A549 (cell line): ENCODE data around the gene WDR17. TPM values are rescaled to one million over a fixed set of nuclear protein-coding genes. Genes with fewer than 3 reads are reported as not detected.

Experiments used
- ATAC-seq, 2 experiments: fragments of 200-7000 bp in 1 of 2; fragments of >200 bp in 1 of 2; cut with Nextera tagmentation in 1 of 2; cut with Tn5 transposase in 1 of 2; 3 replicates each; pipeline versions ENCODE4 v1.8.0 to v1.9.1; 2018 to 2020; ENCODE audit warnings: mild to moderate bottlenecking in 1 of 2, moderate library complexity in 1 of 2
- CTCF ChIA-PET: fragments of 300-600 bp; sonication (Branson Sonifier 250); formaldehyde crosslinking; extraction: SDS; loops from one replicate; lab custom pipeline; 2021; ENCODE audit warnings: antibody characterized with exemption, inconsistent platforms; lab: Yijun Ruan, JAX
- POLR2A ChIA-PET: fragments of 350-600 bp; formaldehyde crosslinking; extraction: SDS; loops from one replicate; lab custom pipeline; 2021; ENCODE audit warnings: antibody characterized with exemption, inconsistent platforms; lab: Yijun Ruan, JAX
- DNase-seq, 2 experiments: peaks; one replicate each; pipeline versions ENCODE4 v3.0.0 to v3.0.0-alpha.2; 2011 to 2016; ENCODE audit warnings: low read depth in 1 of 2, low spot score in 1 of 2
- FAIRE-seq: peaks from 2 replicates; lab custom pipeline; 2011; peaks lifted over from hg19 to GRCh38; lab: Jason Lieb, UNC
- H3K27ac ChIP-seq, 2 experiments: fragments of >200 bp; sonication (Bioruptor Twin); formaldehyde crosslinking; 3 replicates each; pipeline ENCODE4 v1.5.1; 2016 to 2017
- H3K4me1 ChIP-seq: fragments of >200 bp; sonication (Bioruptor Twin); formaldehyde crosslinking; 3 replicates; pipeline ENCODE4 v1.6.1; 2016
- H3K4me2 ChIP-seq: fragments of >200 bp; sonication (Bioruptor Twin); formaldehyde crosslinking; 3 replicates; pipeline ENCODE4 v1.6.1; 2016
- H3K4me3 ChIP-seq: fragments of >200 bp; sonication (Bioruptor Twin); formaldehyde crosslinking; 3 replicates; pipeline ENCODE4 v1.5.1; 2016
- H3K9me3 ChIP-seq: fragments of >200 bp; sonication (Bioruptor Twin); formaldehyde crosslinking; 3 replicates; pipeline ENCODE4 v1.6.1; 2016
- BHLHE40 ChIP-seq: IDR thresholded peaks from 2 replicates; pipeline ENCODE4 v1.6.1; 2012; ENCODE audit warnings: low read depth, low read length, inconsistent platforms
- CBX8 ChIP-seq: fragments of 200-600 bp; sonication (generic); IDR thresholded peaks from 2 replicates; pipeline ENCODE4 v1.6.1; 2016
- EHF ChIP-seq: fragments of 250-450 bp; sonication (Bioruptor Pico); IDR thresholded peaks from 2 replicates; pipeline ENCODE4 v1.5.0; 2020; ENCODE audit warnings: mild to moderate bottlenecking
- FOXS1 ChIP-seq: fragments of 250-450 bp; sonication (Bioruptor Pico); IDR thresholded peaks from 2 replicates; pipeline ENCODE4 v1.5.0; 2020; ENCODE audit warnings: mild to moderate bottlenecking, moderate library complexity
- HOXB5 ChIP-seq: fragments of 250-450 bp; sonication (Bioruptor Pico); IDR thresholded peaks from 2 replicates; pipeline ENCODE4 v1.5.0; 2020; ENCODE audit warnings: mild to moderate bottlenecking, moderate library complexity
- JUN ChIP-seq, 2 experiments: fragments of >200 bp; sonication (Bioruptor Twin); formaldehyde crosslinking; IDR thresholded peaks; 2 replicates in 1 of 2; 3 replicates in 1 of 2; pipeline ENCODE4 v1.6.1; 2016 to 2017
- KDM1A ChIP-seq: fragments of 200-600 bp; sonication (generic); IDR thresholded peaks from 2 replicates; pipeline ENCODE4 v1.6.1; 2016; ENCODE audit warnings: low read depth, mild to moderate bottlenecking
- MAZ ChIP-seq: fragments of 150-350 bp; IDR thresholded peaks from 2 replicates; pipeline ENCODE4 v1.6.1; 2014; ENCODE audit warnings: antibody characterized with exemption, low read depth, low read length, borderline replicate concordance
- RAD21 ChIP-seq, 2 experiments: fragments of >200 bp in 1 of 2; sonication (Bioruptor Twin) in 1 of 2; formaldehyde crosslinking in 1 of 2; IDR thresholded peaks in 1 of 2; conservative IDR thresholded peaks in 1 of 2; 2 replicates in 1 of 2; 3 replicates in 1 of 2; pipeline ENCODE4 v1.6.1; 2012 to 2018; ENCODE audit warnings: inconsistent platforms in 1 of 2
- RARB ChIP-seq: fragments of 250-450 bp; sonication (Bioruptor Pico); IDR thresholded peaks from 2 replicates; pipeline ENCODE4 v1.8.0; 2021; ENCODE audit warnings: mild to moderate bottlenecking, moderate library complexity
- ZC3H11A ChIP-seq: fragments of 450-650 bp; IDR thresholded peaks from 2 replicates; pipeline ENCODE4 v1.6.1; 2014; ENCODE audit warnings: antibody characterized with exemption, mild to moderate bottlenecking
- ZFP36 ChIP-seq: fragments of 450-650 bp; IDR thresholded peaks from 2 replicates; pipeline ENCODE4 v1.6.1; 2014; ENCODE audit warnings: borderline replicate concordance; ENCODE audit not compliant: partially characterized antibody
- WGBS: methylation state at CpG from one replicate; pipeline ENCODE4 v1.1.6; 2017; ENCODE audit errors: missing lambda C conversion rate; 5-methylcytosine and 5-hydroxymethylcytosine counted together
- polyA minus RNA-seq: library from RNA; depleted of rRNA, polyadenylated mRNA; stranded (reverse); fragments of >200 nt; gene quantifications from 2 replicates; pipeline ENCODE4 v1.2.3, GENCODE V29; 2011; rRNA and poly(A)+ RNA removed
- polyA plus RNA-seq, 4 experiments: library from polyadenylated mRNA; depleted of rRNA in 3 of 4; stranded (reverse); fragments of >200 nt; fragmentation: RNase III in 1 of 4; extraction: RNeasy Plus Mini Kit Qiagen cat#74134 plus additional on column Dnase treatment in 1 of 4; gene quantifications; 2 replicates in 3 of 4; 3 replicates in 1 of 4; pipeline ENCODE4 v1.2.3, GENCODE V29; 2011 to 2017
- TF ChIP-seq, protein P1 (sequence below): fragments of 250-450 bp; sonication (Bioruptor Pico); IDR thresholded peaks from 2 replicates; pipeline ENCODE4 v1.5.0; 2020; ENCODE audit warnings: low read depth, mild to moderate bottlenecking, moderate library complexity
- TF ChIP-seq, protein P2 (sequence below): fragments of 450-650 bp; IDR thresholded peaks from 2 replicates; pipeline ENCODE4 v1.6.1; 2014; ENCODE audit warnings: antibody characterized with exemption
- TF ChIP-seq, protein P3 (sequence below): fragments of 200-600 bp; sonication (generic); IDR thresholded peaks from 2 replicates; pipeline ENCODE4 v1.6.1; 2016; ENCODE audit warnings: antibody characterized with exemption, mild to moderate bottlenecking, moderate library complexity
- TF ChIP-seq, protein P4 (sequence below): IDR thresholded peaks from 2 replicates; pipeline ENCODE4 v1.6.1; 2012
- TF ChIP-seq, protein P5 (sequence below): IDR thresholded peaks from 2 replicates; pipeline ENCODE4 v1.6.1; 2012

Gene WDR17
- polyA plus RNA-seq (2011; rRNA removed) (7.5 and 9.0 TPM in 2 replicates), polyA plus RNA-seq (2017; fragmentation: RNase III; extraction: RNeasy Plus Mini Kit Qiagen cat#74134 plus additional on column Dnase treatment) (2.1 to 2.4 TPM (median 2.1 TPM) in 3 replicates), polyA minus RNA-seq (3.8 and 4.8 TPM in 2 replicates)
- 2.0 and 2.9 TPM in 2 replicates for polyA plus RNA-seq (2012; cell fraction: cytosol; rRNA removed)
- 2.1 and 2.3 TPM in 2 replicates for polyA plus RNA-seq (2012; cell fraction: nucleus; rRNA removed)

- ATAC-seq = peak; percentile 100
These were observed at the start of gene WDR17 for GRCh38 chr4:176065435-176066291. TSS of gene WDR17 (plus strand) at chr4:176065841. CDS start at chr4:176111581, 45,740 bp downstream.

DNA sequence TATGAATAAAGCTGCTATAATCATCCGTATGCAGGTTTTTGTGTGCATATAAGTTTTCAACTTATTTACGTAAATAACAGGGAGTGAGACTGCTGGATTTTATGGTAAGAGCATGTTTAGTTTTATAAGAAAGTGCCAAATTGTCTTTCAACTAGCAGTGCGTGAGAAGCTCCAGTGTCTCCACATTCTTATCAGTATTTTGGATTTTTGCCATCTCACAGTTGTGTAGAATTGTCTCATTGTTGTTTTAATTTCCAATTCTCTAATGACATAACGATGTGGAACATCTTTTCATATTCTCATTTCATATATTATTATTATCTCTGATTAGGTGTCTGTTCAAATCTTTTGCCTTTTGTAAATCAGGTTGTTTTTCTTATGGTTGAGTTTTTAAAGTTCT, 49.0 kb upstream of the WDR17 start:
- DNase-seq (no peak), FAIRE-seq (no peak), ATAC-seq (no peak)
- TF ChIP-seq, protein P1, sequence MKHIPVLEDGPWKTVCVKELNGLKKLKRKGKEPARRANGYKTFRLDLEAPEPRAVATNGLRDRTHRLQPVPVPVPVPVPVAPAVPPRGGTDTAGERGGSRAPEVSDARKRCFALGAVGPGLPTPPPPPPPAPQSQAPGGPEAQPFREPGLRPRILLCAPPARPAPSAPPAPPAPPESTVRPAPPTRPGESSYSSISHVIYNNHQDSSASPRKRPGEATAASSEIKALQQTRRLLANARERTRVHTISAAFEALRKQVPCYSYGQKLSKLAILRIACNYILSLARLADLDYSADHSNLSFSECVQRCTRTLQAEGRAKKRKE (CRISPR knock-in tag) = no peak
- CTCF ChIA-PET = no interaction called here
- POLR2A ChIA-PET = no interaction called here
- no peak overlapping the region for H3K27ac ChIP-seq
- H3K4me2 ChIP-seq = no peak overlapping the region
- WGBS = 64% methylated on average over 4 of the region's 4 CpGs
- no peaks in the 10 kb centered on the region for H3K9me3 ChIP-seq
- no peaks in the 10 kb centered on the region for H3K4me1 ChIP-seq
- no peak overlapping the region for H3K4me3 ChIP-seq

More at GRCh38 chr4:176065435-176066291, at the start of gene WDR17:
- H3K9me3 ChIP-seq = no peaks in the 10 kb centered on the region
- TF ChIP-seq, protein P2, sequence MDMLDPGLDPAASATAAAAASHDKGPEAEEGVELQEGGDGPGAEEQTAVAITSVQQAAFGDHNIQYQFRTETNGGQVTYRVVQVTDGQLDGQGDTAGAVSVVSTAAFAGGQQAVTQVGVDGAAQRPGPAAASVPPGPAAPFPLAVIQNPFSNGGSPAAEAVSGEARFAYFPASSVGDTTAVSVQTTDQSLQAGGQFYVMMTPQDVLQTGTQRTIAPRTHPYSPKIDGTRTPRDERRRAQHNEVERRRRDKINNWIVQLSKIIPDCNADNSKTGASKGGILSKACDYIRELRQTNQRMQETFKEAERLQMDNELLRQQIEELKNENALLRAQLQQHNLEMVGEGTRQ = peak; percentile 94
- no peak for TF ChIP-seq RAD21 (conservative IDR thresholded peaks at IDR 0.05 in 1 of 2, IDR thresholded peaks at IDR 0.05 in 1 of 2)
- TF ChIP-seq BHLHE40 = peak; percentile 47; the same call in 1 of the 2 replicates
- TF ChIP-seq MAZ = no peak
- no peak for TF ChIP-seq CBX8
- TF ChIP-seq, protein P3, sequence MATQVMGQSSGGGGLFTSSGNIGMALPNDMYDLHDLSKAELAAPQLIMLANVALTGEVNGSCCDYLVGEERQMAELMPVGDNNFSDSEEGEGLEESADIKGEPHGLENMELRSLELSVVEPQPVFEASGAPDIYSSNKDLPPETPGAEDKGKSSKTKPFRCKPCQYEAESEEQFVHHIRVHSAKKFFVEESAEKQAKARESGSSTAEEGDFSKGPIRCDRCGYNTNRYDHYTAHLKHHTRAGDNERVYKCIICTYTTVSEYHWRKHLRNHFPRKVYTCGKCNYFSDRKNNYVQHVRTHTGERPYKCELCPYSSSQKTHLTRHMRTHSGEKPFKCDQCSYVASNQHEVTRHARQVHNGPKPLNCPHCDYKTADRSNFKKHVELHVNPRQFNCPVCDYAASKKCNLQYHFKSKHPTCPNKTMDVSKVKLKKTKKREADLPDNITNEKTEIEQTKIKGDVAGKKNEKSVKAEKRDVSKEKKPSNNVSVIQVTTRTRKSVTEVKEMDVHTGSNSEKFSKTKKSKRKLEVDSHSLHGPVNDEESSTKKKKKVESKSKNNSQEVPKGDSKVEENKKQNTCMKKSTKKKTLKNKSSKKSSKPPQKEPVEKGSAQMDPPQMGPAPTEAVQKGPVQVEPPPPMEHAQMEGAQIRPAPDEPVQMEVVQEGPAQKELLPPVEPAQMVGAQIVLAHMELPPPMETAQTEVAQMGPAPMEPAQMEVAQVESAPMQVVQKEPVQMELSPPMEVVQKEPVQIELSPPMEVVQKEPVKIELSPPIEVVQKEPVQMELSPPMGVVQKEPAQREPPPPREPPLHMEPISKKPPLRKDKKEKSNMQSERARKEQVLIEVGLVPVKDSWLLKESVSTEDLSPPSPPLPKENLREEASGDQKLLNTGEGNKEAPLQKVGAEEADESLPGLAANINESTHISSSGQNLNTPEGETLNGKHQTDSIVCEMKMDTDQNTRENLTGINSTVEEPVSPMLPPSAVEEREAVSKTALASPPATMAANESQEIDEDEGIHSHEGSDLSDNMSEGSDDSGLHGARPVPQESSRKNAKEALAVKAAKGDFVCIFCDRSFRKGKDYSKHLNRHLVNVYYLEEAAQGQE = peak; percentile 81
- peak in 1 of 2 experiments; percentile 37; a peak in 1 of 5 replicates for TF ChIP-seq JUN (IDR thresholded peaks at IDR 0.05)
- TF ChIP-seq, protein P4, sequence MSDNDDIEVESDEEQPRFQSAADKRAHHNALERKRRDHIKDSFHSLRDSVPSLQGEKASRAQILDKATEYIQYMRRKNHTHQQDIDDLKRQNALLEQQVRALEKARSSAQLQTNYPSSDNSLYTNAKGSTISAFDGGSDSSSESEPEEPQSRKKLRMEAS = peak; percentile 74
- TF ChIP-seq EHF (CRISPR knock-in tag) = no peak
- peaks cover 4% of the 10 kb centered on the region; the same call in 1 of the 3 replicates for H3K4me1 ChIP-seq
- FAIRE-seq (no peak), DNase-seq (peak; percentile 90 to 95)
- POLR2A ChIA-PET = interaction anchor here (0.5 to 0.6 kb wide), 2 partner anchors 26 to 130 kb away, joined by 3 to 5 read pairs; no protein-coding TSS in a partner anchor
- 0% methylated on average over 4 of the region's 55 CpGs for WGBS
- H3K4me3 ChIP-seq = peak within 1 kb of the TSS; percentile 67
- CTCF ChIA-PET = interaction anchor here (0.6 kb wide), 1 partner anchor 31 kb away, joined by 3 read pairs; no protein-coding TSS in a partner anchor
- peak within 1 kb of the TSS; percentile 83 for H3K4me2 ChIP-seq
- peak within 1 kb of the TSS; percentile 63 to 90 for H3K27ac ChIP-seq

- Histone ChIP-seq H3K4me1 (no peaks in the 10 kb centered on the region), H3K27ac (no peak overlapping the region), H3K4me3 (no peak overlapping the region), H3K4me2 (no peak overlapping the region), H3K9me3 (no peaks in the 10 kb centered on the region)
- 44% methylated on average over 5 of the region's 5 CpGs for WGBS
- POLR2A ChIA-PET = interaction anchor here (0.6 kb wide), 1 partner anchor 235 kb away, joined by 7 read pairs; no protein-coding TSS in a partner anchor
- FAIRE-seq (no peak), DNase-seq (no peak), ATAC-seq (no peak)
- CTCF ChIA-PET = no interaction called here
- TF ChIP-seq HOXB5 (CRISPR knock-in tag) (no peak), RARB (CRISPR knock-in tag) (no peak), ZFP36 (no peak), KDM1A (no peak), ZC3H11A (no peak), FOXS1 (no peak)
- TF ChIP-seq, protein P4 = no peak
- TF ChIP-seq, protein P3 = no peak
- TF ChIP-seq, protein P5, sequence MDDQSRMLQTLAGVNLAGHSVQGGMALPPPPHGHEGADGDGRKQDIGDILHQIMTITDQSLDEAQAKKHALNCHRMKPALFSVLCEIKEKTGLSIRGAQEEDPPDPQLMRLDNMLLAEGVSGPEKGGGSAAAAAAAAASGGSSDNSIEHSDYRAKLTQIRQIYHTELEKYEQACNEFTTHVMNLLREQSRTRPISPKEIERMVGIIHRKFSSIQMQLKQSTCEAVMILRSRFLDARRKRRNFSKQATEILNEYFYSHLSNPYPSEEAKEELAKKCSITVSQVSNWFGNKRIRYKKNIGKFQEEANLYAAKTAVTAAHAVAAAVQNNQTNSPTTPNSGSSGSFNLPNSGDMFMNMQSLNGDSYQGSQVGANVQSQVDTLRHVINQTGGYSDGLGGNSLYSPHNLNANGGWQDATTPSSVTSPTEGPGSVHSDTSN = no peak
These were observed 45.1 kb upstream of the WDR17 start for GRCh38 chr4:176020481-176021085.
